C4-2B (cell line): Measurements from ENCODE around the gene TMC5.

Source experiments
- ZFX ChIP-seq: fragments of 450-650 bp; IDR thresholded peaks from 2 replicates; pipeline ENCODE4 v1.6.1; 2017
- TF ChIP-seq, protein P1 (sequence below): fragments of 450-650 bp; conservative IDR thresholded peaks from 2 replicates; pipeline ENCODE4 v1.5.1; 2017; ENCODE audit warnings: mild to moderate bottlenecking

- TF ChIP-seq, protein P1, sequence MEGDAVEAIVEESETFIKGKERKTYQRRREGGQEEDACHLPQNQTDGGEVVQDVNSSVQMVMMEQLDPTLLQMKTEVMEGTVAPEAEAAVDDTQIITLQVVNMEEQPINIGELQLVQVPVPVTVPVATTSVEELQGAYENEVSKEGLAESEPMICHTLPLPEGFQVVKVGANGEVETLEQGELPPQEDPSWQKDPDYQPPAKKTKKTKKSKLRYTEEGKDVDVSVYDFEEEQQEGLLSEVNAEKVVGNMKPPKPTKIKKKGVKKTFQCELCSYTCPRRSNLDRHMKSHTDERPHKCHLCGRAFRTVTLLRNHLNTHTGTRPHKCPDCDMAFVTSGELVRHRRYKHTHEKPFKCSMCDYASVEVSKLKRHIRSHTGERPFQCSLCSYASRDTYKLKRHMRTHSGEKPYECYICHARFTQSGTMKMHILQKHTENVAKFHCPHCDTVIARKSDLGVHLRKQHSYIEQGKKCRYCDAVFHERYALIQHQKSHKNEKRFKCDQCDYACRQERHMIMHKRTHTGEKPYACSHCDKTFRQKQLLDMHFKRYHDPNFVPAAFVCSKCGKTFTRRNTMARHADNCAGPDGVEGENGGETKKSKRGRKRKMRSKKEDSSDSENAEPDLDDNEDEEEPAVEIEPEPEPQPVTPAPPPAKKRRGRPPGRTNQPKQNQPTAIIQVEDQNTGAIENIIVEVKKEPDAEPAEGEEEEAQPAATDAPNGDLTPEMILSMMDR: no peak
- no peak for TF ChIP-seq ZFX
Measured at GRCh38 chr16:19522397-19522732, 104.7 kb downstream of the TMC5 start.
